Neural progenitor cell (in vitro differentiated cells): ENCODE data around the gene ZNF483. TPM values are rescaled to one million over a fixed set of nuclear protein-coding genes. Genes with fewer than 3 reads are reported as not detected.

ENCODE experiments used
- DNase-seq: peaks from one replicate; pipeline ENCODE4 v3.0.0-alpha.2; 2016; ENCODE audit warnings: low spot score
- H2AFZ ChIP-seq: fragments of 200-600 bp; sonication (generic); replicated peaks from 2 replicates; pipeline ENCODE4 v1.6.1; 2016; ENCODE audit warnings: antibody characterized with exemption
- H3F3A ChIP-seq: fragments of 200-600 bp; sonication (generic); 2 replicates; pipeline ENCODE4 v1.6.1; 2016; ENCODE audit warnings: antibody characterized with exemption, low read depth
- H3K27ac ChIP-seq: fragments of 200-600 bp; sonication (generic); 2 replicates; pipeline ENCODE4 v1.5.1; 2016; ENCODE audit warnings: mild to moderate bottlenecking
- H3K27me3 ChIP-seq: fragments of 200-600 bp; sonication (generic); 2 replicates; pipeline ENCODE4 v1.6.1; 2016; ENCODE audit warnings: mild to moderate bottlenecking, moderate library complexity
- H3K36me3 ChIP-seq: fragments of 200-600 bp; sonication (generic); 2 replicates; pipeline ENCODE4 v1.5.1; 2016
- H3K4me1 ChIP-seq: fragments of 200-600 bp; sonication (generic); 2 replicates; pipeline ENCODE4 v1.6.1; 2016; ENCODE audit warnings: mixed run types
- H3K4me2 ChIP-seq: fragments of 200-600 bp; sonication (generic); 2 replicates; pipeline ENCODE4 v1.6.1; 2016
- H3K4me3 ChIP-seq: fragments of 200-600 bp; sonication (generic); 2 replicates; pipeline ENCODE4 v1.5.1; 2016
- H3K79me2 ChIP-seq: fragments of 200-600 bp; sonication (generic); 2 replicates; pipeline ENCODE4 v1.6.1; 2016; ENCODE audit warnings: low read depth
- H3K9ac ChIP-seq: fragments of 200-600 bp; sonication (generic); 2 replicates; pipeline ENCODE4 v1.6.1; 2016
- H3K9me3 ChIP-seq: fragments of 200-600 bp; sonication (generic); 2 replicates; pipeline ENCODE4 v1.5.1; 2016; ENCODE audit warnings: low read depth
- H4K20me1 ChIP-seq: fragments of 200-600 bp; sonication (generic); 2 replicates; pipeline ENCODE4 v1.6.1; 2016; ENCODE audit warnings: low read depth
- H3K27ac Mint-ChIP-seq: 3 replicates; pipeline ENCODE4 v1.8.0; 2021; ENCODE audit warnings: mixed read lengths
- H3K27me3 Mint-ChIP-seq: 2 replicates; pipeline ENCODE4 v1.8.0; 2022; ENCODE audit warnings: low read depth, mild to moderate bottlenecking, inconsistent platforms, moderate library complexity, mixed read lengths; ENCODE audit not compliant: insufficient read depth
- H3K36me3 Mint-ChIP-seq: 3 replicates; pipeline ENCODE4 v1.8.0; 2021; ENCODE audit warnings: mixed read lengths
- H3K4me1 Mint-ChIP-seq: 3 replicates; pipeline ENCODE4 v1.8.0; 2021; ENCODE audit warnings: mixed read lengths
- H3K4me3 Mint-ChIP-seq: 3 replicates; pipeline ENCODE4 v1.8.0; 2021; ENCODE audit warnings: mild to moderate bottlenecking, moderate library complexity, mixed read lengths
- H3K9me3 Mint-ChIP-seq: 3 replicates; pipeline ENCODE4 v1.8.0; 2020; ENCODE audit warnings: mixed read lengths
- CTCF ChIP-seq: fragments of 200-600 bp; sonication (generic); IDR thresholded peaks from 2 replicates; pipeline ENCODE4 v1.5.1; 2017; ENCODE audit warnings: antibody characterized with exemption, mild to moderate bottlenecking
- EZH2 ChIP-seq: fragments of 200-600 bp; sonication (generic); IDR thresholded peaks from 2 replicates; pipeline ENCODE4 v1.6.1; 2017; ENCODE audit warnings: antibody characterized with exemption, mild to moderate bottlenecking, moderate library complexity
- EZH2phosphoT487 ChIP-seq: fragments of 200-600 bp; sonication (generic); IDR thresholded peaks from 2 replicates; pipeline ENCODE4 v1.6.1; 2017; ENCODE audit warnings: antibody characterized with exemption
- total RNA-seq: library from RNA; depleted of rRNA; stranded (reverse); fragments of >200 nt; gene quantifications from 2 replicates; pipeline ENCODE4 v1.2.3, GENCODE V29; 2015; ENCODE audit warnings: low replicate concordance

The ZNF483 gene
- total RNA-seq, 1 donor from 2014 or later, result 30.7 TPM

GRCh38 chr9:111572950-111573604, 48.1 kb downstream of the ZNF483 start:
- Mint-ChIP-seq H3K4me1 (no peaks in the 10 kb centered on the region), H3K4me3 (no peak overlapping the region), H3K27ac (no peak overlapping the region), H3K9me3 (peaks cover 19% of the 10 kb centered on the region), H3K27me3 (no peaks in the 10 kb centered on the region), H3K36me3 (peaks cover 42% of the 10 kb centered on the region)
- Histone ChIP-seq H3K27me3 (no peaks in the 10 kb centered on the region), H4K20me1 (no peaks in the 10 kb centered on the region), H2AFZ (no peak overlapping the region), H3K4me2 (no peak overlapping the region), H3K4me1 (no peaks in the 10 kb centered on the region), H3K9ac (no peak overlapping the region), H3K27ac (no peak overlapping the region), H3F3A (no peaks in the 10 kb centered on the region), H3K79me2 (no peaks in the 10 kb centered on the region), H3K9me3 (no peaks in the 10 kb centered on the region), H3K4me3 (no peak overlapping the region), H3K36me3 (peaks cover 19% of the 10 kb centered on the region)
- no peak for DNase-seq
- TF ChIP-seq EZH2phosphoT487, result no peak
- TF ChIP-seq EZH2, result no peak
- no peak for TF ChIP-seq CTCF

- Mint-ChIP-seq H3K9me3 (no peaks in the 10 kb centered on the region), H3K27ac (no peak overlapping the region), H3K4me1 (no peaks in the 10 kb centered on the region), H3K27me3 (no peaks in the 10 kb centered on the region), H3K36me3 (peaks cover 7% of the 10 kb centered on the region), H3K4me3 (no peak overlapping the region)
- TF ChIP-seq CTCF (no peak), EZH2phosphoT487 (no peak), EZH2 (no peak)
- no peaks in the 10 kb centered on the region for H3K79me2 ChIP-seq
- H3K9ac ChIP-seq, result no peak overlapping the region
- H3K4me3 ChIP-seq, result no peak overlapping the region
- H3K4me1 ChIP-seq, result no peaks in the 10 kb centered on the region
- H3K9me3 ChIP-seq, result no peaks in the 10 kb centered on the region
- no peaks in the 10 kb centered on the region for H4K20me1 ChIP-seq
- H3K36me3 ChIP-seq, result peaks cover 8% of the 10 kb centered on the region
- H2AFZ ChIP-seq, result no peak overlapping the region
- no peaks in the 10 kb centered on the region for H3K27me3 ChIP-seq
- no peak for DNase-seq
- H3K4me2 ChIP-seq, result no peak overlapping the region
- H3F3A ChIP-seq, result no peaks in the 10 kb centered on the region
- no peak overlapping the region for H3K27ac ChIP-seq
Measured at GRCh38 chr9:111582888-111583287, 57.9 kb downstream of the ZNF483 start.

- no peaks in the 10 kb centered on the region for H3K79me2 ChIP-seq
- H3K9me3 ChIP-seq, result no peaks in the 10 kb centered on the region
- H3F3A ChIP-seq, result no peaks in the 10 kb centered on the region
- Mint-ChIP-seq H3K4me3 (no peak overlapping the region), H3K27me3 (no peaks in the 10 kb centered on the region), H3K4me1 (no peaks in the 10 kb centered on the region), H3K9me3 (no peaks in the 10 kb centered on the region), H3K27ac (no peak overlapping the region), H3K36me3 (no peaks in the 10 kb centered on the region)
- no peak overlapping the region for H3K27ac ChIP-seq
- H3K9ac ChIP-seq, result no peak overlapping the region
- peaks cover 13% of the 10 kb centered on the region for H3K36me3 ChIP-seq
- H2AFZ ChIP-seq, result no peak overlapping the region
- no peaks in the 10 kb centered on the region for H3K4me1 ChIP-seq
- H4K20me1 ChIP-seq, result no peaks in the 10 kb centered on the region
- DNase-seq, result no peak
- no peak overlapping the region for H3K4me2 ChIP-seq
- TF ChIP-seq EZH2phosphoT487 (no peak), EZH2 (no peak), CTCF (no peak)
- H3K27me3 ChIP-seq, result no peaks in the 10 kb centered on the region
- no peak overlapping the region for H3K4me3 ChIP-seq
Measured at GRCh38 chr9:111586378-111586777, 61.4 kb downstream of the ZNF483 start.
